Measurements from ENCODE around the gene CCR5AS.

The CCR5AS gene

DNA sequence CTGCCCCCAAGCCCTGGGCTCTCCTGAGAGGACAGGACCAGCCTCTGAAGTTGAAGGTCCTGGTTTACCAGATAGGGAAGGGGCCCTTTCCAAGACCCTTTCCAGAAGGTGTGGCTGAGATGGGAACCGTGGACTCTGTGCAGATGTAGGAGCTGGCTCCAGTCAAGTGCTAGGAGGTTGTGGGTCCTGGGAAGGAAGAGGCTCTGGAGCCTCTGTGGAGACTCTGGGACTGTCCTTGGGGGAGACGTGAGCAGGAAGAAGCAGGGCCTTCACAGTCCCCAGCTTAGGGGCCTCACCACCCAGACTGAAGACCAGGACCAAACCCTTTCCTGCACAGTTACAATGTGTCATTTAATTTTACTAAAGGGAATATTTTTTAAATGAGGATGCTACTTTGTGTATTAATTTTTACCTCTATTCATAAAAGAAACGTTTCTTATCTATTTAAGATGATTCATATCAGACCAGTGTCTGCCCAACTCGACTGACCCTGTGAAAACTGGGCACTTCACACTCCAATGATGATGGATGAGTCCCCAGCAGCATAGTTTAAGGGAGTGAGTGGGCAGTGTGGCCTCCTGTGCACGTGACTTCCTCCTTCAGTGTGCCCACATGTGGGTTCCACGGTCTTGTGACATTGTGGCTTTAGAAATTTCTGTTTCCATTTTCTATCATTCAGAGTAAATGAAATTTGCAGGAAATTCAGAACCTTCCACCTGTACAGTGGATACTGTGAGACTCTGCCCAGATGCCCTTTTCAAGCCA is 10.9 kb downstream of the CCR5AS start:
- H3K27ac ChIP-seq (ENCODE audit: insufficient read length, low read depth, low read length), result no peak overlapping the region
- no peak overlapping the region for H3K18ac ChIP-seq (ENCODE audit: insufficient read length, low read depth, low read length)
- H3K56ac ChIP-seq (ENCODE audit: insufficient read length, low read depth, low read length), result no peak overlapping the region
- H3K27me3 ChIP-seq (ENCODE audit: insufficient read depth, low read length), result no peaks in the 10 kb centered on the region
- 0 out of 7 replicates have a peak overlapping the region, but pooled peaks of 1 of the 3 experiments have one; percentile 19 for H3K27ac Mint-ChIP-seq
- H3K14ac ChIP-seq (ENCODE audit: insufficient read depth, low read length), result no peak overlapping the region
- H3K4ac ChIP-seq (ENCODE audit: low read depth, low read length), result no peak overlapping the region
- no peak overlapping the region for H2BK5ac ChIP-seq (ENCODE audit: insufficient read length, low read length)
- H4K8ac ChIP-seq (replicated peaks; ENCODE audit: insufficient read length, low read depth, low read length), result no peak overlapping the region
- H3K27me3 Mint-ChIP-seq (ENCODE audit: low read depth), result peaks cover 6% of the 10 kb centered on the region
- no peaks in the 10 kb centered on the region for H3K79me2 ChIP-seq (ENCODE audit: insufficient read depth, low read length)
- TF ChIP-seq, protein P1, sequence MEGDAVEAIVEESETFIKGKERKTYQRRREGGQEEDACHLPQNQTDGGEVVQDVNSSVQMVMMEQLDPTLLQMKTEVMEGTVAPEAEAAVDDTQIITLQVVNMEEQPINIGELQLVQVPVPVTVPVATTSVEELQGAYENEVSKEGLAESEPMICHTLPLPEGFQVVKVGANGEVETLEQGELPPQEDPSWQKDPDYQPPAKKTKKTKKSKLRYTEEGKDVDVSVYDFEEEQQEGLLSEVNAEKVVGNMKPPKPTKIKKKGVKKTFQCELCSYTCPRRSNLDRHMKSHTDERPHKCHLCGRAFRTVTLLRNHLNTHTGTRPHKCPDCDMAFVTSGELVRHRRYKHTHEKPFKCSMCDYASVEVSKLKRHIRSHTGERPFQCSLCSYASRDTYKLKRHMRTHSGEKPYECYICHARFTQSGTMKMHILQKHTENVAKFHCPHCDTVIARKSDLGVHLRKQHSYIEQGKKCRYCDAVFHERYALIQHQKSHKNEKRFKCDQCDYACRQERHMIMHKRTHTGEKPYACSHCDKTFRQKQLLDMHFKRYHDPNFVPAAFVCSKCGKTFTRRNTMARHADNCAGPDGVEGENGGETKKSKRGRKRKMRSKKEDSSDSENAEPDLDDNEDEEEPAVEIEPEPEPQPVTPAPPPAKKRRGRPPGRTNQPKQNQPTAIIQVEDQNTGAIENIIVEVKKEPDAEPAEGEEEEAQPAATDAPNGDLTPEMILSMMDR (conservative IDR thresholded peaks at IDR 0.05), result no peak
- H3K36me3 Mint-ChIP-seq (ENCODE audit: insufficient read depth in 1 of 3, low read depth in 3 of 3), result no peaks in the 10 kb centered on the region
- no peak overlapping the region for H4K91ac ChIP-seq (ENCODE audit: insufficient read length, low read depth, low read length)
- H3K4me1 ChIP-seq (ENCODE audit: insufficient read depth, low read length), result no peaks in the 10 kb centered on the region
- H3K23me2 ChIP-seq (ENCODE audit: insufficient read length, low read depth, low read length, poor library complexity, severe bottlenecking), result no peaks in the 10 kb centered on the region
- H2BK120ac ChIP-seq (ENCODE audit: low read depth, low read length, poor library complexity, severe bottlenecking), result no peak overlapping the region
- H4K5ac ChIP-seq (ENCODE audit: insufficient read length, low read depth, low read length), result no peak overlapping the region
- no peak overlapping the region for H3K23ac ChIP-seq (ENCODE audit: insufficient read length, low read depth, low read length)
- H2AFZ ChIP-seq (ENCODE audit: low read length), result no peak overlapping the region
- H3K9ac ChIP-seq (ENCODE audit: extremely low read depth, insufficient read length, low read length), result no peak overlapping the region
- no peak overlapping the region for H2BK15ac ChIP-seq (ENCODE audit: low read depth, low read length)
- H2BK12ac ChIP-seq (ENCODE audit: insufficient read length, low read depth, low read length), result no peak overlapping the region
- H3K4me3 Mint-ChIP-seq, result no peak overlapping the region
- no peak for DNase-seq
- H3K9me3 ChIP-seq (ENCODE audit: control insufficient read depth, low read depth, low read length), result no peaks in the 10 kb centered on the region
- H3K4me1 Mint-ChIP-seq, result peaks cover 9 to 16% of the 10 kb centered on the region in 2 experiments
- no peak overlapping the region for H2BK20ac ChIP-seq (ENCODE audit: low read depth, low read length, poor library complexity, severe bottlenecking)
- WGBS (ENCODE audit: extremely low coverage, insufficient read length, low lambda C conversion rate), result no CpG with 5 or more reads among the region's 6 CpGs
- H3K79me1 ChIP-seq (ENCODE audit: insufficient read depth, low read depth, low read length, poor library complexity, severe bottlenecking), result no peaks in the 10 kb centered on the region
- H4K20me1 ChIP-seq (ENCODE audit: control insufficient read depth, insufficient read depth, insufficient read length), result no peaks in the 10 kb centered on the region
- no peak overlapping the region for H2AK5ac ChIP-seq (ENCODE audit: insufficient read length, low read length)
- H3K9me3 Mint-ChIP-seq, result no peaks in the 10 kb centered on the region
- H3T11ph ChIP-seq (ENCODE audit: low read length), result no peak overlapping the region
- no peak overlapping the region for H3K4me2 ChIP-seq (ENCODE audit: insufficient read depth, insufficient read length, low read length)
